Left ventricle myocardium inferior (tissue), 1 donor: ENCODE data around the gene ZBTB48. TPM values are rescaled to one million over a fixed set of nuclear protein-coding genes. Genes with fewer than 3 reads are reported as not detected.

Experiments used
- DNase-seq: peaks from one replicate; pipeline ENCODE4 v3.0.0-alpha.2; 2020
- H3K27ac ChIP-seq: fragments of 200-600 bp; replicated peaks from 2 replicates; pipeline ENCODE4 v1.8.0; 2021
- H3K27me3 ChIP-seq: fragments of 200-600 bp; 2 replicates; pipeline ENCODE4 v1.8.0; 2021; ENCODE audit warnings: low read depth
- H3K36me3 ChIP-seq: fragments of 200-600 bp; 2 replicates; pipeline ENCODE4 v1.8.0; 2021
- H3K4me1 ChIP-seq: fragments of 200-600 bp; 2 replicates; pipeline ENCODE4 v1.8.0; 2021
- H3K4me3 ChIP-seq: fragments of 200-600 bp; 2 replicates; pipeline ENCODE4 v1.8.0; 2021; ENCODE audit warnings: mild to moderate bottlenecking, moderate library complexity
- H3K9me3 ChIP-seq: fragments of 200-600 bp; replicated peaks from 2 replicates; pipeline ENCODE4 v1.8.0; 2021
- intact Hi-C: fragments of 100-400 bp; cut with micrococcal nuclease; formaldehyde crosslinking; loops from one replicate; pipeline ENCODE4 v1.11.0; 2022
- long read RNA-seq: library from polyadenylated mRNA; unstranded; transcript quantifications from one replicate; pipeline ENCODE4 v2.0.0, GENCODE V29; 2021
- total RNA-seq: library from RNA; stranded (reverse); fragmentation: NEBNext Ultra II Directional; extraction: Animal tissue kit (Norgen Biotek cat#: 25700); gene quantifications from one replicate; pipeline ENCODE4 v1.2.1, GENCODE V29; 2021
- TF ChIP-seq, protein P1 (sequence below): fragments of 200-600 bp; IDR thresholded peaks from 2 replicates; pipeline ENCODE4 v1.8.0; 2021; ENCODE audit warnings: antibody characterized with exemption, mild to moderate bottlenecking, borderline replicate concordance
- donor health status: DM: no; HTN: yes; CAD: no; lungs with severe emphysema.

Gene ZBTB48
- total RNA-seq: 12.9 TPM
- long read RNA-seq, partial matches to known transcripts: 1 of 13 reads
- long read RNA-seq, other reads (novel, unspliced or antisense): 9 of 13 reads

DNA sequence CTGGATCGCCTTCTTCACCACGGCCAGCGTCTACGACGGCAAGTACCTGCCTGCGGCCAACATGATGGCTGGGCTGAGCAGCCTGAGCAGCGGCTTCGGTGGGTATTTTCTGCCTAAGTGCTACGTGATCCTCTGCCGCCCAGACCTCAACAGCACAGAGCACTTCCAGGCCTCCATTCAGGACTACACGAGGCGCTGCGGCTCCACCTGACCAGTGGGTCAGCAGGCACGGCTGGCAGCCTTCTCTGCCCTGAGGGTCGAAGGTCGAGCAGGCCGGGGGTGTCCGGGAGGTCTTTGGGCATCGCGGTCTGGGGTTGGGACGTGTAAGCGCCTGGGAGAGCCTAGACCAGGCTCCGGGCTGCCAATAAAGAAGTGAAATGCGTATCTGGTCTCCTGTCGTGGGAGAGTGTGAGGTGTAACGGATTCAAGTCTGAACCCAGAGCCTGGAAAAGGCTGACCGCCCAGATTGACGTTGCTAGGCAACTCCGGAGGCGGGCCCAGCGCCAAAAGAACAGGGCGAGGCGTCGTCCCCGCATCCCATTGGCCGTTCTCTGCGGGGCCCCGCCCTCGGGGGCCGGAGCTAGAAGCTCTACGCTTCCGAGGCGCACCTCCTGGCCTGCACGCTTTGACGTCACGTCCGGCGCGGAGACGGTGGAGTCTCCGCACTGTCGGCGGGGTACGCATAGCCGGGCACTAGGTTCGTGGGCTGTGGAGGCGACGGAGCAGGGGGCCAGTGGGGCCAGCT, at the start of gene ZBTB48:
Gene ZBTB48 (plus strand): TSS at position 621 of the 745 bp plus-strand sequence. CDS start 616 bp downstream, outside the sequence.
- no peaks in the 10 kb centered on the region for H3K36me3 ChIP-seq
- peak within 1 kb of the TSS; percentile 96 for H3K4me3 ChIP-seq
- no peaks in the 10 kb centered on the region for H3K9me3 ChIP-seq
- DNase-seq: peak; percentile 100
- intact Hi-C loops: no loop called here
- peaks cover 60% of the 10 kb centered on the region for H3K4me1 ChIP-seq
- TF ChIP-seq, protein P1, sequence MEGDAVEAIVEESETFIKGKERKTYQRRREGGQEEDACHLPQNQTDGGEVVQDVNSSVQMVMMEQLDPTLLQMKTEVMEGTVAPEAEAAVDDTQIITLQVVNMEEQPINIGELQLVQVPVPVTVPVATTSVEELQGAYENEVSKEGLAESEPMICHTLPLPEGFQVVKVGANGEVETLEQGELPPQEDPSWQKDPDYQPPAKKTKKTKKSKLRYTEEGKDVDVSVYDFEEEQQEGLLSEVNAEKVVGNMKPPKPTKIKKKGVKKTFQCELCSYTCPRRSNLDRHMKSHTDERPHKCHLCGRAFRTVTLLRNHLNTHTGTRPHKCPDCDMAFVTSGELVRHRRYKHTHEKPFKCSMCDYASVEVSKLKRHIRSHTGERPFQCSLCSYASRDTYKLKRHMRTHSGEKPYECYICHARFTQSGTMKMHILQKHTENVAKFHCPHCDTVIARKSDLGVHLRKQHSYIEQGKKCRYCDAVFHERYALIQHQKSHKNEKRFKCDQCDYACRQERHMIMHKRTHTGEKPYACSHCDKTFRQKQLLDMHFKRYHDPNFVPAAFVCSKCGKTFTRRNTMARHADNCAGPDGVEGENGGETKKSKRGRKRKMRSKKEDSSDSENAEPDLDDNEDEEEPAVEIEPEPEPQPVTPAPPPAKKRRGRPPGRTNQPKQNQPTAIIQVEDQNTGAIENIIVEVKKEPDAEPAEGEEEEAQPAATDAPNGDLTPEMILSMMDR: no peak
- peak within 1 kb of the TSS; percentile 93 for H3K27ac ChIP-seq
- no peaks in the 10 kb centered on the region for H3K27me3 ChIP-seq

DNA sequence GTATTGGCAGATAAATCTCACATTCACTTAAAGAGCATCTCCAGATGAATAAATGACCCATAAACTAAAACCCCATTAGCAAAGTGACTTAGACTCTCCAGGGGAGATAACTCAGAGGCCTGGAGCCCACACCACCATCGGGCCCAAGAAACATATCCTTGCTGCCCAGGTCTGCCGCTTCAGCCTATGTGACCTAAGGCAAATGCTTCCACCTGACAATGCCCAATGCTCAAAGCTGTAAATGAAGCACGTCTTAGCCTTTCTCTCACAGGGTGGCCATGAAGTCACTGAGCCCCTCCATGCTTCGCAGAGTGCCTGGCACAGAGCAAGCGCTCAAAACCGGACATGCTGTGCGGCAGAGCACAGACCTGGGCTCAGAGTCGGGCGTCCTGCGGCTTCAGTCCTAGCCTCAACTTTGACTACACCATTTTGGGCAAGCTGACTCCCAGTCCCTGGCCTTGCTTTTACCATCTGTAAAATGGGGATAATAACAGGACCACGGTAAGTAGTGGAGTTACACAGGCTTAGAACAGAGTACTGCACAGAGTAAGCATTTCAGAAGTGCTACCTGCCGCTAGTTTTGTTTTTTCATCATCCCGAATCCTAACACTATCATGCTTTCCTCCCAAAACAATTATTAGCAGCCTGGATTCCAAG, 49.2 kb upstream of the ZBTB48 start:
- Histone ChIP-seq H3K4me1 (no peaks in the 10 kb centered on the region), H3K27me3 (no peaks in the 10 kb centered on the region), H3K9me3 (no peaks in the 10 kb centered on the region), H3K4me3 (no peak overlapping the region), H3K27ac (no peak overlapping the region), H3K36me3 (peaks cover 92% of the 10 kb centered on the region)
- DNase-seq: no peak
- TF ChIP-seq, protein P1: no peak
- intact Hi-C loops: no loop called here

DNA sequence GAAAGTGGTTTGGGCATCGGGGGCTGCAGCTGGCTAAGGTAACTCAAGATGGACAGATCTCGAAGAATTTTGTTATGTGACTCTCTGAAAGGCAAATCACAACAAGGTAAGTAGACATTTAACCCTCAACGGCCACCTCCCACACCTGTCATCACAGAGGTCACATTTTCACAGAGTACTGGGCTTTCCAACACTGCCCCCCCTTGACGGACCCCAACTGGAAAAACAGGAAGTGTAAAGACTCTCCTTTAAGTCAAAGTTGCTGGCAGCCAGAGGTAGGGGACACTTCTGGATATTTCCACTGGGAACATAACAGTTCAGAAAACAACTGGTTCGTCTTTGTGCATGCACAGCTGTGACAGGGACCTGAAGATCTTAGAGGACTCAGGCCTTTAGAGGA, 47.8 kb upstream of the ZBTB48 start:
- DNase-seq: no peak
- no peaks in the 10 kb centered on the region for H3K9me3 ChIP-seq
- intact Hi-C loops: no loop called here
- no peaks in the 10 kb centered on the region for H3K27me3 ChIP-seq
- H3K4me3 ChIP-seq: no peak overlapping the region
- H3K36me3 ChIP-seq: peaks cover 89% of the 10 kb centered on the region
- no peak overlapping the region for H3K27ac ChIP-seq
- no peaks in the 10 kb centered on the region for H3K4me1 ChIP-seq
- TF ChIP-seq, protein P1: no peak

DNA sequence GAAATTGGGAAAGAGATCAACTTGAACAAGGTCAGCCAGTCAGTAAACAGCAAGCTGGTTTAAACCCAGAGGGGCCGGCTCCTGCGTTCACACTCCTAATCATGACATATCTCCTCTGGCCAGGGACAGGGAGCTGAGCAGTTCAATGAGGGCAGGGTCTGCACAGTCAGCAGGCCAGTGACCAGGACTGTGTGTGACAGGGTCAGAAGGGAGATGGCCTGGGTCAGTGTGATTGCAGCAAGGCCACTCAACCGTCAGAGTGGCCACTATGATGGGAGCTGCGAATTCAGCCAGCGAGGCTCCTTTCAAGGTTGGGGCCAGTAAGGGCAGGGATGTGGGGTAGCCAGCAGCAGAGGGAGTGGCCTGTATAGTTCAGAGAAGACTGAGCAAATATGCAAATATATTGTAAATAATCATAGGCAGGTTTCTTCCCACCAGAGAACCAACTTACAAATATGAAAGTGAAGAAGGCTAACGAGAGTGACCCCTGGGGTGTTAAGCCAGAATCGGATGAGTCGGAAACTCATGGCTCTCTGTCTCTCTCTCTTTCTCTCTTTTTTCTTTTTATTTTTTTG, 45.5 kb upstream of the ZBTB48 start:
- H3K36me3 ChIP-seq: peaks cover 77% of the 10 kb centered on the region

GRCh38 chr1:6535214-6535613, 44.6 kb upstream of the ZBTB48 start:
- no peaks in the 10 kb centered on the region for H3K4me1 ChIP-seq
- H3K4me3 ChIP-seq: no peak overlapping the region
- H3K27me3 ChIP-seq: no peaks in the 10 kb centered on the region
- H3K9me3 ChIP-seq: no peaks in the 10 kb centered on the region
- intact Hi-C loops: no loop called here
- no peak overlapping the region for H3K27ac ChIP-seq
- DNase-seq: no peak
- TF ChIP-seq, protein P1: no peak
- H3K36me3 ChIP-seq: peaks cover 69% of the 10 kb centered on the region

More for the DNA sequence above, 45.5 kb upstream of the ZBTB48 start:
- H3K27ac ChIP-seq: no peak overlapping the region
- no peak overlapping the region for H3K4me3 ChIP-seq
- no peaks in the 10 kb centered on the region for H3K27me3 ChIP-seq
- intact Hi-C loops: no loop called here
- H3K4me1 ChIP-seq: no peaks in the 10 kb centered on the region
- no peak for DNase-seq
- H3K9me3 ChIP-seq: no peaks in the 10 kb centered on the region
- TF ChIP-seq, protein P1: no peak
